HG02763 (cell line): ENCODE results near the gene ANKRD60.

Experiments used
- ATAC-seq: cut with Tn5 transposase; IDR thresholded peaks from one replicate; pipeline ENCODE4 v1.9.1; 2021; ENCODE audit warnings: mild to moderate bottlenecking, moderate library complexity; ENCODE audit not compliant: unreplicated experiment

ANKRD60 gene

GRCh38 chr20:58228484-58229197 is at the start of gene ANKRD60:
TSS of gene ANKRD60 (minus strand) at chr20:58228653. CDS start at chr20:58228653, 0 bp downstream.
- ATAC-seq: no peak

GRCh38 chr20:58277578-58278472 is 49.4 kb upstream of the ANKRD60 start:
- no peak for ATAC-seq

GRCh38 chr20:58277107-58277506 is 48.7 kb upstream of the ANKRD60 start:
- ATAC-seq: no peak

- no peak for ATAC-seq
Measured at GRCh38 chr20:58274384-58274783, 45.9 kb upstream of the ANKRD60 start.

- no peak for ATAC-seq
Measured at GRCh38 chr20:58271606-58272351, 43.3 kb upstream of the ANKRD60 start.

- no peak for ATAC-seq
Measured at GRCh38 chr20:58268936-58269619, 40.6 kb upstream of the ANKRD60 start.

- ATAC-seq: no peak
Measured at GRCh38 chr20:58268421-58268821, 40.0 kb upstream of the ANKRD60 start.

- ATAC-seq: no peak
Measured at GRCh38 chr20:58267389-58268215, 39.1 kb upstream of the ANKRD60 start.

- ATAC-seq: no peak
Measured at GRCh38 chr20:58264271-58264670, 35.8 kb upstream of the ANKRD60 start.

- ATAC-seq: no peak
Measured at GRCh38 chr20:58261660-58262059, 33.2 kb upstream of the ANKRD60 start.

- no peak for ATAC-seq
Measured at GRCh38 chr20:58260006-58260405, 31.6 kb upstream of the ANKRD60 start.

- ATAC-seq: no peak
Measured at GRCh38 chr20:58256842-58257241, 28.4 kb upstream of the ANKRD60 start.

GRCh38 chr20:58256307-58256706 is 27.9 kb upstream of the ANKRD60 start:
- ATAC-seq: no peak

- ATAC-seq: no peak
Measured at GRCh38 chr20:58254890-58255289, 26.4 kb upstream of the ANKRD60 start.

GRCh38 chr20:58251979-58252591 is 23.6 kb upstream of the ANKRD60 start:
- no peak for ATAC-seq

- no peak for ATAC-seq
Measured at GRCh38 chr20:58251348-58251978, 23.0 kb upstream of the ANKRD60 start.

GRCh38 chr20:58246346-58246745 is 17.9 kb upstream of the ANKRD60 start:
- no peak for ATAC-seq

GRCh38 chr20:58245931-58246330 is 17.5 kb upstream of the ANKRD60 start:
- ATAC-seq: no peak
